ENCODE results near the gene NIT2. TPM values are rescaled to one million over a fixed set of nuclear protein-coding genes. Genes with fewer than 3 reads are reported as not detected.

The NIT2 gene
- total and polyA plus RNA-seq, 2 of the 4 experiments (the other 2 are of a cell fraction), result 12.4 to 27.1 TPM

DNA sequence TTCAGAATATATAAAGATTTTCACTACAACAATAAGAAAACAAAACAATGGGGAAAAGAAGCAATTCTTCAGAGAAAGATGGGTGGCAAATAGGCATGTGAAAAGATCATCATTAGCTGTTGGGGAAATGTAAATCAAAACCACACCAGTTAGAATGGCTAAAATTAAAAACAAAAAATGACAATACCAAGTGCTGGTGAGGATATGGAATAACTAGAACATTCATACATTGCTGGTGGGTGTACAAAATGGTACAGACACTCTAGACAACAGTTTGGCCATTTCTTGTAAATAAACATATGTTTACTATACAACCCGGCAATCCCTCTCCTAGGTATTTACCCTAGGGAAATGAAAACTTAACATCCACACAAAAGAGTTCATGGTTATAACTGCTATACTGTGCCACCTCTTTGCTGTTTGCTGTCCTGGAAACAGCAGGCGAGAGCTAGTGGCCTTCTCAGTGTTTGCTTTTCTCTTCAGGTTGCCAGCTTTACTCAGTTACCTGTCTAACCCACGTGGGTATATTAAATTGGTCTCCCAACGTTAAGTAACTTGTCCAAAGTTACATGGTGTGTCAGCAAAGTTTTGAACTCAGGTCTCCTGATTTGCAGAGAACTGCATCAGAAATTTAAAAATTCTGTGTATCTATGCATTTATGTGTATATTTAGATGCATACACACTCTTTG lies 4.6 kb upstream of the NIT2 start:
- no peak overlapping the region for H2AK9ac ChIP-seq (replicated peaks; ENCODE audit: low read depth, low read length, poor library complexity)
- no peak overlapping the region for H3K18ac ChIP-seq (ENCODE audit: low read depth, low read length)
- no peak overlapping the region for H3K27ac ChIP-seq (ENCODE audit: insufficient read depth, low read length)
- no peak overlapping the region for H2BK15ac ChIP-seq (ENCODE audit: low read depth, low read length)
- H3K23ac ChIP-seq (ENCODE audit: low read depth, low read length), result no peak overlapping the region
- H4K20me1 ChIP-seq (ENCODE audit: insufficient read depth, low read length), result no peaks in the 10 kb centered on the region
- H2BK20ac ChIP-seq (ENCODE audit: low read depth, low read length), result no peak overlapping the region
- H3K9ac ChIP-seq (ENCODE audit: low read depth, low read length), result no peak overlapping the region
- ChIA-PET CTCF (no interaction called here), POLR2A (ENCODE audit: unreplicated experiment) (no interaction called here)
- H3K4me2 ChIP-seq (ENCODE audit: low read depth, low read length), result no peak overlapping the region
- H4K91ac ChIP-seq (ENCODE audit: insufficient read depth, low read depth, low read length), result no peak overlapping the region
- peaks cover 3% of the 10 kb centered on the region; the same call in 1 of the 2 replicates for H3K4me1 ChIP-seq (ENCODE audit: control insufficient read depth, insufficient read depth, low read length)
- intact Hi-C loops (cut with micrococcal nuclease) (no loop called here), in situ Hi-C loops (cut with MboI; ENCODE audit: low sequenced_read_pairs) (no loop called here), dilution Hi-C loops (cut with HindIII; ENCODE audit: low sequenced_read_pairs, unreplicated experiment) (no loop called here)
- no peak overlapping the region for H4K5ac ChIP-seq (ENCODE audit: low read depth, low read length)
- no TSS peak for BruUV-seq (replicated peaks)
- TF ChIP-seq RFX5 (IDR thresholded peaks at IDR 0.05; ENCODE audit: low read depth, low read length) (no peak), BHLHE40 (IDR thresholded peaks at IDR 0.05; ENCODE audit: low read depth, low read length) (no peak), RAD21 (IDR thresholded peaks at IDR 0.05; ENCODE audit: low read length) (no peak), RCOR1 (IDR thresholded peaks at IDR 0.05; ENCODE audit: insufficient replicate concordance, low read length) (no peak)
- H2AFZ ChIP-seq (replicated peaks; ENCODE audit: low read length, poor library complexity), result no peak overlapping the region
- DNase-seq, result no peak
- H3K36me3 ChIP-seq (ENCODE audit: control insufficient read depth, insufficient read depth, low read length), result no peaks in the 10 kb centered on the region; the same call in 1 of the 2 replicates
- H3K4ac ChIP-seq (ENCODE audit: low read depth, low read length), result no peak overlapping the region
- H3K4me3 ChIP-seq (ENCODE audit: insufficient read depth, low read depth, low read length), result no peak overlapping the region
- 80% methylated on average over 1 of the region's 4 CpGs; no CpG with 5 or more reads in 1 of the 2 experiments for WGBS, 2 experiments (ENCODE audit: extremely low coverage in 2 of 2, insufficient read length in 1 of 2)
- peaks cover 5% of the 10 kb centered on the region for H3K9me1 ChIP-seq (ENCODE audit: insufficient read depth, low read length)
- H2AK5ac ChIP-seq (ENCODE audit: low read depth, low read length), result no peak overlapping the region
- H3K79me1 ChIP-seq (ENCODE audit: low read depth in 1 of 2, low read length in 2 of 2), result peaks cover 5 to 10% of the 10 kb centered on the region in 2 experiments
- H4K8ac ChIP-seq (ENCODE audit: low read depth in 2 of 2, low read length in 2 of 2), result no peak overlapping the region
- no peak overlapping the region for H2BK5ac ChIP-seq (ENCODE audit: low read depth, low read length, poor library complexity, severe bottlenecking)
- no peak overlapping the region for H3K56ac ChIP-seq (ENCODE audit: extremely low read depth, insufficient read depth, low read length)
- no peaks in the 10 kb centered on the region for H3K27me3 ChIP-seq (ENCODE audit: control insufficient read depth, insufficient read depth, low read length)
- ATAC-seq (ENCODE audit: low read depth), result no peak
- no peak overlapping the region for H2BK120ac ChIP-seq (ENCODE audit: low read depth, low read length)
- H3K14ac ChIP-seq (replicated peaks; ENCODE audit: low read depth, low read length), result no peak overlapping the region
- no peaks in the 10 kb centered on the region for H3K9me3 ChIP-seq (ENCODE audit: control insufficient read depth, insufficient read depth, low read length)
